8988T (cell line): ENCODE measurements around the gene SLC6A4.

Experiments used
- DNase-seq: peaks from one replicate; pipeline ENCODE4 v3.0.0; 2011

The SLC6A4 gene

GRCh38 chr17:30235386-30236296, at the start of gene SLC6A4:
Gene SLC6A4 (minus strand): TSS chr17:30235697. CDS start chr17:30221958, 13,739 bp downstream.
- DNase-seq: no peak

- DNase-seq: no peak
These were observed 43.7 kb upstream of the SLC6A4 start for GRCh38 chr17:30279156-30279555.

- DNase-seq: no peak
These were observed 42.5 kb upstream of the SLC6A4 start for GRCh38 chr17:30278032-30278431.

- no peak for DNase-seq
These were observed 40.4 kb upstream of the SLC6A4 start for GRCh38 chr17:30275911-30276310.

- no peak for DNase-seq
These were observed 39.4 kb upstream of the SLC6A4 start for GRCh38 chr17:30274887-30275286.

GRCh38 chr17:30273373-30273772, 37.9 kb upstream of the SLC6A4 start:
- no peak for DNase-seq

- no peak for DNase-seq
These were observed 35.6 kb upstream of the SLC6A4 start for GRCh38 chr17:30271102-30271501.

- DNase-seq: no peak
These were observed 32.1 kb upstream of the SLC6A4 start for GRCh38 chr17:30267625-30268024.

GRCh38 chr17:30263552-30264333, 28.2 kb upstream of the SLC6A4 start:
- no peak for DNase-seq

- DNase-seq: no peak
These were observed 21.4 kb upstream of the SLC6A4 start for GRCh38 chr17:30256756-30257506.

- no peak for DNase-seq
These were observed 18.7 kb upstream of the SLC6A4 start for GRCh38 chr17:30254150-30254549.

- no peak for DNase-seq
These were observed 17.8 kb upstream of the SLC6A4 start for GRCh38 chr17:30253312-30253711.

- DNase-seq: no peak
These were observed 16.4 kb upstream of the SLC6A4 start for GRCh38 chr17:30251931-30252330.

GRCh38 chr17:30249460-30249859, 14.0 kb upstream of the SLC6A4 start:
- DNase-seq: no peak

GRCh38 chr17:30248786-30249185, 13.3 kb upstream of the SLC6A4 start:
- no peak for DNase-seq

GRCh38 chr17:30246460-30246859, 11.0 kb upstream of the SLC6A4 start:
- DNase-seq: no peak

GRCh38 chr17:30244853-30245385, 9.4 kb upstream of the SLC6A4 start:
- no peak for DNase-seq

- DNase-seq: no peak
These were observed 8.1 kb upstream of the SLC6A4 start for GRCh38 chr17:30243568-30243967.

GRCh38 chr17:30243002-30243401, 7.5 kb upstream of the SLC6A4 start:
- no peak for DNase-seq

- DNase-seq: no peak
These were observed 5.6 kb upstream of the SLC6A4 start for GRCh38 chr17:30241051-30241450.

GRCh38 chr17:30240177-30240576, 4.7 kb upstream of the SLC6A4 start:
- no peak for DNase-seq

GRCh38 chr17:30239089-30239462, 3.6 kb upstream of the SLC6A4 start:
- DNase-seq: no peak
